DMS79 (cell line): ENCODE data around the gene NFS1.
"Not testable (repeated sequence)": the region's sequence is repeated elsewhere in the genome, so short reads cannot be mapped to it uniquely, and the experiment has no call there.

Experiments used
- DNase-seq: peaks from one replicate; lab custom pipeline; 2025; lab: John Stamatoyannopoulos, UW

Gene NFS1

GRCh38 chr20:35709259-35709658 lies 10.1 kb upstream of the NFS1 start:
- DNase-seq = no peak

DNA sequence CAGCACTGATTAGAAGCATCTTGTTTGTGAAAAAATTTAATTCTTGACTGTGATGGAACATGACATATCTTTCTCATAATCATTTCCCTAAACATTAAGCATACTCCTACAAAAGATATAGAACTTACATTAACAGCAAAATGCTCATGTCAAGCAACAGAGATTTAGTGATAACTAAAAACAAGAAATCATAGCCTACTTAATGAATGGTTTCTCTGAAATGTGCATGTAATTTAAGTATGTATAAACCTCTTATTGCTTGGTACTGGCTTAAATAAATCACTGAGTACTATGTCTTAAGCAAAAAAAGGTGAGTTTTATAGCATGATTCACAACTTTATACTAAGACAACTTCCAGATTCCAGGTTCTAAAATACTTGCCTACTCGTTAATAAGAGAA lies 9.3 kb upstream of the NFS1 start:
- DNase-seq = no peak

GRCh38 chr20:35706591-35707529 lies 7.7 kb upstream of the NFS1 start:
- DNase-seq = not testable (repeated sequence)

DNA sequence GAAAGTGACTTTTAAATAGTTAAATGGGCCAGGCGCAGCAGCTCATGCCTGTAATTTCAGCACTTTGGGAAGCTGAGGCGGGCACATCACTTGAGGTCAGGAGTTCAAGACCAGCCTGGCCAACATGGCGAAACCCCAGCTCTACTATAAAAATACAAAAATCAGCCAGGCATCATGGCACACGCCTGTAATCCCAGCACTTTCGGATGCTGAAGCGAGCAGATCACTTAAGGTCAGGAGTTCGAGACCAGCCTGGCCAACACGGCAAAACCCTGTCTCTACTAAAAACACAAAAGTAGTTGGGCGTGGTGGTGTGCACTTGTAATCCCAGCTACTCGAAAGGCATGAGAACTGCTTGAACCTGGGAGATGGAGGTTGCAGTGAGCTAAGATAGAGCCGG lies 6.7 kb upstream of the NFS1 start:
- DNase-seq = not testable (repeated sequence)

- DNase-seq = no peak
These were observed 5.5 kb upstream of the NFS1 start for GRCh38 chr20:35704514-35705261.

GRCh38 chr20:35702824-35703695 lies 3.9 kb upstream of the NFS1 start:
- DNase-seq = no peak

DNA sequence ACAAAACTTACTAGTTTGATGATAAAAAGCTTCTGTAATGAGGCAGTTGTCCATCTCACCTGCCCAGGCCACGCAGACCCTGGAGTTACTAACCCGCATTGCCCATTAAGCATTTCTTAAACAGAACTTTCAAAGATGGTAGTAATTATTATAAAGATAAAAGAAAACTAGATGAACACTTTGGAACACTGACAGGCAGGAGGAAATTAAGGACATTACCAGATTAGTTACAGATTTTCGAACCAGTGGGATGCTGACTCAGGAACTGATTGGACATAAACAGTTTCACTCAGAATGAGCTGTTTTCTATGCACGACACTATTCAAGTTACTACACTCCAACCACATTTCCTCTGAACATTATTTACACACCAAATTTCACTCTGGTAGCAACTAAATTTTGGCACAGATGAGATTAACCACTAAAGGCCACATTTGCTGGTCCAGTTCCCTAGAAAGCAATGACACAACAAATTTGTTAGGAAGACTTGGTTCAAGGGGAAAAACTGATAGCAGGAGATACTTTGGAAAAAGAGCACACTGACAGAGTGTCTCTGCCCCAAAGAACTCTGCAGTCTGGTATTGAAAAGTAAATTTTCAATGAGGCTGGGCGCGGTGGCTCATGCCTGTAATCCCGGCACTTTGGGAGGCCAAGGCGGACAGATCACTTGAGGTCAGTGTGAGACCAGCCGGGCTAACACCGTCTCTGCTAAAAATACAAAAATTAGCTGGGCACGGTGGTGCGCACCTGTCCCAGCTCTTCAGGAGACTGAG lies 3.1 kb upstream of the NFS1 start:
- no peak for DNase-seq

- no peak for DNase-seq
These were observed 1.5 kb upstream of the NFS1 start for GRCh38 chr20:35700625-35701148.

DNA sequence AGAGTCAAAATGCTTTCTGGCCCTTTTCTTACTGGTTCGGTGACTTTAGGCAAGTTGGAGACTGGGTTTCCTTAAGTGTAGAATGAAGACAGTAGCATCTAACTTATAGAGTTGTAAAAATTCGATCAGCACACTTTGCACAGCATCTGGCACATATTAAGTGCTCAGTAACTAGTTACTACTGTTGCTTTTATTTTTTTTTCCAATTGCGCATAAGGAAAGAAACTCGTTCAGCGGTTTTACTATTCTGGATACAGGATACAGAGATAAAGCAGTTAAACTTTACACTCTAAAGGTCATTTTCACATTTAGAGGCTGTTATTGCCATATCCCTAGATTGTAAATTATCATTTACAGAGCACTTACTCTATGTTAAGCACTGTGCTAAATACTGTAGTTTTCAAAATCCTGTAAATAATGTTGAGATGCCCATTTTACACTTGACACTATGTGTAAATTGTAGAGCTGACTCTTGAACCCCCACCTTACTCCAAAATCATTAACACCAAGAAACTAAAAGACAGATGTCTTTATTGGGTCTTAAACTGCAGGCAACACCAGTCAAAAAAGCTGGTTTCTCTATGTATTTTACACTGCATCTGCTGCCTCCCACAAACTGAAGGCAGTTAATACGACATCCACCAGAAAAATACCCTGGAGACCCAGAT lies 939 bp upstream of the NFS1 start:
- no peak for DNase-seq

DNA sequence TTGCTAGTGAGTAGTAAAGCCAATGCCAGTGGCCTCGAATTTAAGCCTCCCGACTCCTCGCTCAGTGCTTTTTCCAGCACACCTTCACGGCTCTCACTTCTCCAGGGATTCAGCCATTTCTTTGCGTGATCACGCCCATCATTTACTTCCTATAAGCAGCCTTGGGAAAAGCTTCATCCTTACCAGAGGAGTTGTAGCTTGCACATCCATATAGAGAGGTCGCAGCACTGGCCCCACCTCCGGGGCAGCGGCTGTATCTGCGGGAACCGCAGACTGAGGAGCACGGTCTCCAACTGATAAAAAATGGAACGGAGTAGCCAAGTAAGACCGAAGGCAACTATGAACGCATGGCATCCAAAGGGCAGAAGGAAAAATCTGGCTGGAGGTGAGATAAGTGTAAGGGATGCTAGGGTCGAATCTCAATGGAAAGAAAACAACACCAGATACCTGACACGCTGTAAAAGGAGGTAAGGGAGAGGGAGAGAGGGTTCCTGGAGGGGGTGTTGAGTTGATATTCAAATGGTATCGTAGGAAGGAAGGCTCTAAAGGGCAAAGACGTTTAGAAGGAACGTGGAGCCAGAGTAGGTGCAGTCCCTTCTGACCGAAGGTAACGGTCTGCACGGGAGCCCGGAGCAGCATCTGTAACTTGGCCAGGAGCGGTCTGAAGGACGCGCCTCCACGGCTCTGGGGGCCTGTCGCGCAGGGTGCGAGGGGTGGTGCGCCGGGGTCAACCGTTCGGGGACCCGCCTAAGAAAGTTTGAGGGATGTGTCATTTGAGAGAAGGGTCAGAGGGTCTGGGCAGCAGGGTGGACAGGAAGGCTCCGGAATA lies 640 bp downstream of the NFS1 start:
- no peak for DNase-seq

DNA sequence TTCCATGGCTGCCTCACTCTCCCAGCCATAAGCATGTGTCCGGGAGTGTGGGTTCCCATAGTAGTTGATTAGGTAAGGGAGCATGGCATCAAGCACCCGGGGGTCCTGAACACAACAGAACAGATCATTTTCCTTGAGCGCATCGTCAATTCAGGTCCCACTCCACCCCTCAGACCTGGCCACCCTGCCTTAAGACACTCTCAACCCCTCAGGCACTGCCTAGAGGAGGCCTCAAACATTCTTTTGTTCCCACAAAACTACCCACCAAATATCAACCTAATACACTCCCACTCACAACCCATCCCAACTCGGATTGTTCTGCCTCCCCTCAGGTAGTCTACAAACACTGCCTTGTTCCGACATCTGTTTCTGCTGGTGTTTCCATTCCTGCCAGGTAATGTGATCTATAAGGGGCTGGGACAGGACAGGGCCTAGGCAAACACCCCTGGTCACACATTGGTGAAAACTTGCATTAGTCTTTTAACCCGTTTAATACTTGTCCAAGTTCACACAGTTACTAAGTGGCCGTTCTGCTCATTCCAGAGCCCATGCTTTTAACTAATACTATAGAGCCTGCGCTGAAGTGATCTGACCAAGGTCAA lies 1.4 kb downstream of the NFS1 start:
- no peak for DNase-seq

GRCh38 chr20:35695978-35696377 lies 3.2 kb downstream of the NFS1 start:
- DNase-seq = no peak

DNA sequence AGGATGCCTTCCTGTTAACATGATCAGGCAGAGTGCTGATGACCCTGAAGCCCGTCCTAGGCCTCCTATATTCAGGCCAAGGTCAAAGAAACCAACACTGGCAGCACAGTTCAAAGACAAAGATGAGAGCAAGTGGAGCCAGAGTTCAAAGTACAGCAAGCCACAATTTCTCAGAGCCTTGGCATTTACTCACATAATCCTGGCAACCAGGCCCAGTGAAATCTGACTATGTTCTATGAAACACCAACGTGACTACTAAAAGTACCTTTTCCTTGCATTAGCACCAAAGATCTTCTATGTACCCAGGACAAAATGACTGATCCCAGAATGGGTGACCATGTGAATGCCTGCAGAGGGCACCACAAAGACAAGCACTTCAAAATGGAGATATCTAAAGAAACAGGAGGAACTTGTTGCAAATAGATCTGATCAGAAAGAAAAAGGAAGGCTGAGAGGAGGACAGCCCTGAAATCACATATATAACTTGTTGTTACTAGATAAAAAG lies 3.9 kb downstream of the NFS1 start:
- no peak for DNase-seq

- DNase-seq = no peak
These were observed 8.9 kb downstream of the NFS1 start for GRCh38 chr20:35690265-35690664.

DNA sequence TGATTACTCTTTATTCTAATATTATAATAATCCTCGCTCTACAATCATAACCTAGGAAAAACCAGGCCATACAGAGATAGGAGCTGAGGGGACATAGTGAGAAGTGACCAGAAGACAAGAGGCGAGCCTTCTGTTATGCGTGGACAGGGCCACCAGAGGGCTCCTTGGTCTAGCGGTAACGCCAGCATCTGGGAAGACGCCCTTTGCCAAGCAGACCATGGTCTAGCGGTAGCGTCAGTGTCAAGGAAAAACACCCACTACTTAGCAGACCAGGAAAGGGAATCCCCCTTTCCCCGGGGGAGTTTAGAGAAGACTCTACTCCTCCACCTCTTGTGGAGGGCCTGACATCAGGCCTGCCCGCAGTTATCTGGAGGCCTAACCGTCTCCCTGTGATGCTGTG lies 12.3 kb downstream of the NFS1 start:
- not testable (repeated sequence) for DNase-seq

DNA sequence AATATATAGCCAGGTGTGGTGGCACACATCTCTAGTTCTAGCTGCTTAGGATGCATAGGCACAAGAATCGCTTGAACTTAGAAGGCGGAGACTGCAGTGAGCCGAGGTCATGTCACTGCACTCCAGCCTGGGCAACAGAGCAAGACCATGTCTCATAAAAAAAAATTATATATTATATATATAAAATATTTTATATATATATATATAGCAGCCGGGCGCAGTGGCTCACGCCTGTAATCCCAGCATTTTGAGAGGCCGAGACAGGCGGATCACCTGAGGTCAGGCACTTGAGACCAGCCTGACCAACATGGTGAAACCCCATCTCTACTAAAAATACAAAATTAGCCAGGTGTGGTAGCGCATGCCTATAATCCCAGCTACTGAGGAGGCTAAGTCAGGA lies 13.8 kb downstream of the NFS1 start:
- DNase-seq = not testable (repeated sequence)

DNA sequence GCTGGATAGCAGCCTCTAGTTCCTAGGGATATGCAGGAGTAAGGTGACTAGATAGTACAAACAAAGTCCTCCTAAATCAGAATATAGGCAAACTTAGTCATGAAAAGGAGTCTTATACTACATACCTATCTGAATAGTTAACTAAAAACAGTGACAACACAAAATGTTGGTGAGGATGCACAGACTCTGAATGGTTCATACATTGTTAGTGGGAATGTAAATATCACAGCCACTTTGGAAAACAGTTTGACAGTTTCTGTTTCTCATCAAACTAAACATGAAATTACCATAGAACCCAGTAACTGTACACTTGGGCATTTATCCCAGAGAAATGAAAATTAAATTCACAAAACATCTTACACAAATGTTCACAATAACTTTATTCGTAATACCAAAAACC lies 17.2 kb downstream of the NFS1 start:
- no peak for DNase-seq

DNA sequence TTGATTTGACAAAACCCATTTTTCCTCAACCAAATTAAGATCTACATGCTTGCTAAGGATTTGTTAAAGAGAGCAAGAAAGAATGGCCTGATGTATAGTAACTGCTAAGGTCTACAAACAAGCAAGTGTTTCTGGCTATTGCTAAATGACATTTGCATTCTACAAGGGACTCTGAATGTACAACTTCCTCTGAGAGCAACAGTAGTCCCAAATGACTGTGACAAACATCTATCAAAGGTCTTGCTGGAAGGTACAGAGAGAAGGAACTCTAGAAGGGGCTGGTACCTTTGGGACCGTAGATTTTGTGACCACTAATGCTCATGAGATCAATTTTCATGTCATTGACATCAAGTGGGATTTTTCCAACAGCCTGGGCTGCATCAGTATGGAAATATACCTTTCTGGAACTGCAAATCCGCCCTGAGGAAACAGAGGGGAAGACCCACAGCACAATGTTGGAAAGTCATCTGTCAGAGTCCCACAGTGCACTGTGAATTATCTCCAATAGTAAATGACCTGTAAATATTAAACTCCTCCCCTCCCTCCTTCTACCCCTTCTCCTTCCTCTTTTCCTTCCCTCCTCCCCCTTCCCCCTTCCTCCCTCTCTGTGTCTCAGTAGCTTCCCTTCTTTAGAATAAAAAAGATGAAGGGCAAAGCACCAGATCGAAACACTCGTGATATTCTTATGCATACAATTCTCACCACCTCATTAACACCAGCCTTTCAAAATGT lies 18.5 kb downstream of the NFS1 start:
- DNase-seq = no peak
